Renal cortex interstitium (tissue), 11 donors: Measurements from ENCODE around the gene COL18A1. TPM values are rescaled to one million over a fixed set of nuclear protein-coding genes. Genes with fewer than 3 reads are reported as not detected.
A peak's percentile ranks its signal among the peaks of the same experiment; 100 is the strongest.

Experiments used
- DNase-seq, 11 donors: peaks; one replicate each; pipeline ENCODE4 v3.0.0-alpha.2; 2013; ENCODE audit warnings: low read depth in 9 of 11, low spot score in 4 of 11; ENCODE audit errors: extremely low read depth in 1 of 11
- polyA plus RNA-seq, 3 donors: library from polyadenylated mRNA; unstranded; fragments of 120-200 nt; gene quantifications; one replicate each; pipeline ENCODE4 v1.2.1, GENCODE V29; 2013; ENCODE audit not compliant: insufficient read length in 3 of 3

Gene COL18A1
- polyA plus RNA-seq, 3 donors = 101 to 232 (median 169) TPM

DNA sequence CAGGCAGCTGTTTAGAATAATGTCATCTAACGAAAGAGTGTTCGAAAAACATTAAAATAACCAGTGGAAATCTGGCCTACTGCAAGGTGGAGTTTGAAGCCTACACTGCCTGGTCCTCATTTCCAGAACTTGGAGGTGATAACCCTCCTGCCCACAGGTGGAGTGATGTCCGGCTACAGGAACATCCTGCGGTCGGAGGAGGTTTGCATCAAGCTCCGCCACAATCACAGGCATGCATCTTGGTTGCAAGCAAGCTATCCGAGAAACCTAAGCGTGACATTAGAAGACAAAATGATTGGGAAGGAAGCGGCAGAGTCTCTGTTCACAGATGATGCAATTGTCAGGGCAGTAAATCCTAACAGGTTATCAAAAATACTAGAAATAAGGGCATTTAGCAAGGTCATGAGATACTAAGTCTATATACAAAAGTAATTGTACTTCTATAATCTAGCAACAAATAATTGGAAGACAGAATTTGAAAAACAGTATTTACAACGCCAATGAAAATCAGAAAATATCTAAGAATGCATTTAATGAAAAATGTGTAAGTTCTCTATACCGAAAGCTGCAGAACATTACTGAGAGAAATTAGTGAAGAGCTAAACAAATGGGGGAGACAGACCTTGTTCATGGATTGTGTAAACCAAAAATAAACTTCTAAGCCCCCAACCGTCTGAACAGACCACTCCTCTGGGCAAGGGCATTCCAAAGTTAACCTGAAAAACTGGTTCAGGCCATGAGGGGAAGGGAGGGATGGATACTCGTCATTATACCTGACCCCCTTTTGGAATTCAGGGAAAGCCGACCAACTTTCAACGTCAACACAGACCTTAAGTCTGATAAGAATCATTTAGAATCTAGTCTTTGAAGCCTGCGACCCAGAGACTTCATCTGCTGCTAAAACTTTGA is 141.9 kb downstream of the COL18A1 start:
- DNase-seq = no peak

DNA sequence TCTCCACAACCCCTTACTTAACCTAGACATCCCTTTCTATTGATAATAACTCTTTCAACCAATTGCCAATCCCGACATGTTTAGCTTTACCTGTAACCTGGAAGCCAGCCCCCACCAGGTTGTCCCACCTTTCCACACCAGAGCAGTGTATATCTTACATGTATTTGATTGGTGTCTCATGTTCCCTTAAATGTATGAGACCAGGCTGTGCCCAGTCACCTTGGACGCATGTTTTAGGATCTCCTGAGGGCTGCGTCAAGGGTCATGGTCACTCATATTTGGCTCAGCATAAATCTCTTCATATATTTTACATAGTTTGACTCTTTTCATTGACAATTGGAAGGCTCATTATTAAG is 142.6 kb downstream of the COL18A1 start:
- no peak for DNase-seq

DNA sequence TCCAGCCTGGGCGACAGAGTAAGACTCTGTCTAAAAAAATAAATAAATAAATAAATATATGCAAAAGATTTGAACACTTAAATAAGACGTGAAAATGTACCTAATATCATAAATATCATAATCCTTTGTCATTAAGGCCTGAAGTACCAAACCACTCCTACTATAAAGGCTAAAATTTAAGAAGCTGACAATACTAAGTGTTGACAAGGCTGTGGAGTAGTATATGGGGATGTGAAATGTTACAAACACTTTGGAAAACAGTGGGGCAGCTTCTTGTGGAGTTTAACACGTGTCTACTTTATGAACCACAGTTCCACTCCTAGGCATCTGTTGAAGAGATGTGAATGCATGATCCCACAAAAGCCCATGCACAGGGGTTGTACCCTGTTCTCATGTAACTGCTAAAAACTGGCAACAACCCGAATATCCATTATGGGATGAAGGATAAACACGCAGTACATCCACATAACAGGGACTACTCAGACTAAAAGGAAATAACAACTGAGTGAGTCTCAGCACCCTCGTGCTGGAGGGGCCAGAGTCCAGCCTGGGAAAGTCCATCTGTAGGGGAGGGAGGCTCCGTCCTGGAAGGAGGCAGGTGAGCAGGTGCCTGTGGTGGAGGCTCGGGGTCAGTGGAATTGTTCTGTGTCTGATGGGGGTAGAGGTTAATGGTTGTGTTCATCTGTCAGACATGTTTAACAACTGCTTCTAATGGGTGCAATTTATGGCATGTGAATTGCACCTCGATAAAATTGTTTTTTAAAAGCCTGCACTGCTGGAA is 143.9 kb downstream of the COL18A1 start:
- no peak for DNase-seq

- no peak for DNase-seq
These were observed 144.9 kb downstream of the COL18A1 start for GRCh38 chr21:45549626-45550463.

- no peak for DNase-seq
These were observed 145.7 kb downstream of the COL18A1 start for GRCh38 chr21:45550522-45551210.

DNA sequence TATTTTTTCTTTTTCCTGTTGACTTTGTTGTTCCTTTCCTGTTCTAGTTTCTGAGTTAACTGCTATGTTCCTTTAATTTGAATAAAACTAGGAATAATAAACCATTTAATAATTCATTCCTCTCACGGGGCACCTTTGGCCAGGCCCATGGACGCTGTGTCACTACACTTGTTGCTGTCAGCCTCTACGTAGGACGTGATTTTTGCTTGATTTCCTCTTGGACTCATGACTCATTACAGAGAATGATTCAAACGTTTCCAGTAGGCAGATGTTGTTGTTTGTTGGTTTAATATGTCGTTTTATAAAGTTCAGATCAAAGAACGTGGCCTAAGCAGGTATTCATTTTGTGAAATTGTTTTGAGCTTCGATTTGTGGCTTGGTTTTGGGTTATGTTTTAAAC is 146.4 kb downstream of the COL18A1 start:
- DNase-seq = no peak

- DNase-seq = no peak
These were observed 147.1 kb downstream of the COL18A1 start for GRCh38 chr21:45551783-45552695.

- DNase-seq = no peak
These were observed 147.9 kb downstream of the COL18A1 start for GRCh38 chr21:45552696-45553391.

GRCh38 chr21:45554477-45555175 is 149.7 kb downstream of the COL18A1 start:
- DNase-seq = peak in 9 of 11 donors; percentile 51 to 82 (median 71)

DNA sequence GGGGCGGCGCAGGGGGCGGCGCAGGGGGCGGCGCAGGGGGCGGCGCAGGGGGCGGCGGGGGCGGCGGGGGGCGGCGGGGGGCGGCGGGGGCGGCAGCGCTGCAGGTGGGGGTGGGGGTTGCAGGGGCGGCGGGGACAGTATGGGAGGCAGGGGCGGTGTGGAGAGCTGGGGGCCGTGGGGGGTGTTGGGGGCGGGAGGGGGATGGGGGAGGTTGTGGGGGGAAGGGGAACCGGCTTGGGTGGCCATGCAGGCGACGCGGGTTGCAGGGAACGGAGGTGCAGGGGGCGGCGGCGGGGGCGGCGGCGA is 150.2 kb downstream of the COL18A1 start:
- no peak for DNase-seq

- DNase-seq = peak in 8 of 11 donors; percentile 71 to 88 (median 79)
These were observed 150.8 kb downstream of the COL18A1 start for GRCh38 chr21:45555557-45556301.

DNA sequence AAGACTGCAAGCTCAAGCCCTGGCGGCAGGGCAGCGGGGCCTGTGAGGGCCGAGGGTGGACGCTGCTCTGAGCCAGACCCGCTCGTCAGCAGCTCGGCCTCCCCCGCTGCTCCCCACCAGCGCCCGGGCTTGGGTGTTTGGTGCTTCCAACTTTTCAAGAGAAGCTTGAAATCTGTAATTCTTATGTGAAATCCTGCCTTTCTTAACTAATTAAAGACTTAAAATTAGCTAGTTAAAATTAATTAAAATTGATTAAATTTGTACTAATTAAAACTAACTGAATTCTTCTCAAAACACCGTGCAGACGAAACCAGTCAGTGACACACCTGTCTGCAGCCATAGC is 151.3 kb downstream of the COL18A1 start:
- no peak for DNase-seq

GRCh38 chr21:45556645-45557615 is 152.0 kb downstream of the COL18A1 start:
- no peak for DNase-seq

GRCh38 chr21:45557616-45558043 is 152.7 kb downstream of the COL18A1 start:
- no peak for DNase-seq

- no peak for DNase-seq
These were observed 153.2 kb downstream of the COL18A1 start for GRCh38 chr21:45558044-45558721.
